Hepatocyte (in vitro differentiated cells): ENCODE data around the gene ZNF503.

Experiments
- CTCF ChIP-seq: fragments of 200-600 bp; sonication (generic); IDR thresholded peaks from 2 replicates; pipeline ENCODE4 v1.5.1; 2016; ENCODE audit warnings: antibody characterized with exemption, mild to moderate bottlenecking; ENCODE audit not compliant: poor library complexity
- EZH2 ChIP-seq: fragments of 200-600 bp; sonication (generic); IDR thresholded peaks from 2 replicates; pipeline ENCODE4 v1.6.1; 2016; ENCODE audit warnings: antibody characterized with exemption, mild to moderate bottlenecking, borderline replicate concordance
- EZH2phosphoT487 ChIP-seq: fragments of 200-600 bp; sonication (generic); IDR thresholded peaks from one replicate; pipeline ENCODE4 v1.6.1; 2018; ENCODE audit warnings: antibody characterized with exemption, mild to moderate bottlenecking, low read depth, moderate library complexity; ENCODE audit not compliant: unreplicated experiment, severe bottlenecking

GRCh38 chr10:75424571-75424970, 23.0 kb upstream of the ZNF503 start:
- TF ChIP-seq CTCF (no peak), EZH2 (no peak), EZH2phosphoT487 (no peak)
